PC-9 (cell line): ENCODE measurements around the gene IQCH. TPM values are rescaled to one million over a fixed set of nuclear protein-coding genes. Genes with fewer than 3 reads are reported as not detected.

ENCODE experiments used
- BruUV-seq: library from RNA; stranded (reverse); fragments of 400-500 nt; replicated peaks from 2 replicates; lab custom pipeline; 2021; lab: Mats Ljungman, UMichigan
- CTCF ChIA-PET: fragments of 300-600 bp; sonication (Branson Sonifier 250); formaldehyde crosslinking; loops from one replicate; lab custom pipeline; 2022; ENCODE audit warnings: antibody characterized with exemption; lab: Charles Lee
- POLR2A ChIA-PET: fragments of 300-600 bp; sonication (Branson Sonifier 250); formaldehyde crosslinking; loops from one replicate; lab custom pipeline; 2022; ENCODE audit warnings: antibody characterized with exemption; ENCODE audit not compliant: unreplicated experiment; lab: Charles Lee
- DNase-seq, 2 experiments: peaks; one replicate each; pipeline versions ENCODE4 v3.0.0 to v3.0.0-alpha.2; 2015 to 2022; ENCODE audit warnings: mixed read lengths in 1 of 2
- H2AFZ ChIP-seq: fragments of 200-600 bp; sonication (generic); 2 replicates; pipeline ENCODE4 v1.8.1; 2017; ENCODE audit warnings: antibody characterized with exemption
- H3F3A ChIP-seq: fragments of 200-600 bp; sonication (generic); 2 replicates; pipeline ENCODE4 v1.8.1; 2017; ENCODE audit warnings: antibody characterized with exemption, mild to moderate bottlenecking, low read depth; ENCODE audit not compliant: insufficient read depth
- H3K27ac ChIP-seq: fragments of 200-600 bp; sonication (generic); 2 replicates; pipeline ENCODE4 v1.6.1; 2016; ENCODE audit warnings: mixed run types
- H3K27me3 ChIP-seq: fragments of 200-600 bp; sonication (generic); 2 replicates; pipeline ENCODE4 v1.6.1; 2016; ENCODE audit warnings: low read depth, mixed run types; ENCODE audit not compliant: insufficient read depth
- H3K36me3 ChIP-seq: fragments of 200-600 bp; sonication (generic); 2 replicates; pipeline ENCODE4 v1.6.1; 2016; ENCODE audit warnings: low read depth, mixed run types
- H3K4me1 ChIP-seq: fragments of 200-600 bp; sonication (generic); replicated peaks from 2 replicates; pipeline ENCODE4 v1.6.1; 2016; ENCODE audit warnings: mixed run types; ENCODE audit not compliant: insufficient read depth
- H3K4me2 ChIP-seq: fragments of 200-600 bp; sonication (generic); 2 replicates; pipeline ENCODE4 v1.6.1; 2017; ENCODE audit warnings: mixed run types
- H3K4me3 ChIP-seq: fragments of 200-600 bp; sonication (generic); 2 replicates; pipeline ENCODE4 v1.6.1; 2016; ENCODE audit warnings: mixed run types
- H3K79me2 ChIP-seq: fragments of 200-600 bp; sonication (generic); 2 replicates; pipeline ENCODE4 v1.6.1; 2017; ENCODE audit warnings: low read depth, mixed run types
- H3K9me2 ChIP-seq: fragments of 200-600 bp; sonication (generic); 2 replicates; pipeline ENCODE4 v1.8.1; 2017; ENCODE audit warnings: mild to moderate bottlenecking; ENCODE audit not compliant: insufficient read depth
- H3K9me3 ChIP-seq: fragments of 200-600 bp; sonication (generic); 2 replicates; pipeline ENCODE4 v1.8.1; 2016; ENCODE audit warnings: low read depth; ENCODE audit not compliant: insufficient read depth
- H4K20me1 ChIP-seq: fragments of 200-600 bp; sonication (generic); 2 replicates; pipeline ENCODE4 v1.8.1; 2017; ENCODE audit not compliant: insufficient read depth
- CTCF ChIP-seq: fragments of 200-600 bp; sonication (generic); conservative IDR thresholded peaks from 2 replicates; pipeline ENCODE4 v1.6.1; 2017; ENCODE audit warnings: mixed run types, antibody characterized with exemption, mild to moderate bottlenecking, moderate library complexity
- EZH2 ChIP-seq: fragments of 200-600 bp; sonication (generic); IDR thresholded peaks from 2 replicates; pipeline ENCODE4 v1.8.0; 2017; ENCODE audit warnings: antibody characterized with exemption, low read depth
- intact Hi-C: fragments of 100-400 bp; cut with micrococcal nuclease; formaldehyde crosslinking; loops from one replicate; pipeline ENCODE4 v1.10.0; 2022; ENCODE audit not compliant: unreplicated experiment
- total RNA-seq: library from RNA; stranded (reverse); gene quantifications from 2 replicates; pipeline ENCODE4 v1.2.3, GENCODE V29; 2021

IQCH gene
- total RNA-seq, 1 experiment from 2014 or later: 7.5 TPM

GRCh38 chr15:67329984-67330733, 75.6 kb downstream of the IQCH start:
- DNase-seq: no peak
- no peaks in the 10 kb centered on the region for H3K36me3 ChIP-seq
- CTCF ChIA-PET: no interaction called here
- POLR2A ChIA-PET: interaction anchor here (0.7 kb wide), 1 partner anchor 30 kb away, joined by 3 read pairs; no protein-coding TSS in a partner anchor
- no peaks in the 10 kb centered on the region for H3K9me3 ChIP-seq
- H2AFZ ChIP-seq: no peak overlapping the region
- H3K27me3 ChIP-seq: no peaks in the 10 kb centered on the region
- no peaks in the 10 kb centered on the region for H3K79me2 ChIP-seq
- intact Hi-C loops: no loop called here
- no peak overlapping the region for H3K4me2 ChIP-seq
- H3F3A ChIP-seq: no peaks in the 10 kb centered on the region
- H3K4me1 ChIP-seq: peaks cover under 1% of the 10 kb centered on the region; the same call in 1 of the 2 replicates
- H3K4me3 ChIP-seq: no peak overlapping the region
- H4K20me1 ChIP-seq: no peaks in the 10 kb centered on the region
- no peak overlapping the region for H3K27ac ChIP-seq
- no peaks in the 10 kb centered on the region for H3K9me2 ChIP-seq
- no TSS peak for BruUV-seq
- TF ChIP-seq EZH2 (no peak), CTCF (no peak)

GRCh38 chr15:67331676-67332075, 77.1 kb downstream of the IQCH start:
- DNase-seq: no peak
- TF ChIP-seq CTCF (no peak), EZH2 (no peak)
- Histone ChIP-seq H3K4me1 (peaks cover 11% of the 10 kb centered on the region), H3K9me2 (no peaks in the 10 kb centered on the region), H3K79me2 (no peaks in the 10 kb centered on the region), H2AFZ (no peak overlapping the region), H3K9me3 (no peaks in the 10 kb centered on the region), H3K4me3 (no peak overlapping the region), H4K20me1 (no peaks in the 10 kb centered on the region), H3F3A (no peaks in the 10 kb centered on the region), H3K27ac (no peak overlapping the region), H3K36me3 (no peaks in the 10 kb centered on the region), H3K4me2 (no peak overlapping the region), H3K27me3 (no peaks in the 10 kb centered on the region)
- ChIA-PET CTCF (no interaction called here), POLR2A (no interaction called here)
- no TSS peak for BruUV-seq
- intact Hi-C loops: no loop called here

- Histone ChIP-seq H3K4me3 (no peak overlapping the region), H3K36me3 (no peaks in the 10 kb centered on the region), H3K27ac (no peak overlapping the region), H4K20me1 (no peaks in the 10 kb centered on the region), H3F3A (no peaks in the 10 kb centered on the region), H3K9me2 (no peaks in the 10 kb centered on the region), H3K9me3 (no peaks in the 10 kb centered on the region), H3K4me2 (0 out of 2 replicates have a peak overlapping the region, but pooled peaks have one; percentile 40), H3K4me1 (peaks cover 11% of the 10 kb centered on the region), H3K79me2 (no peaks in the 10 kb centered on the region), H3K27me3 (no peaks in the 10 kb centered on the region), H2AFZ (no peak overlapping the region)
- no TSS peak for BruUV-seq
- intact Hi-C loops: no loop called here
- POLR2A ChIA-PET: no interaction called here
- CTCF ChIA-PET: no interaction called here
- DNase-seq: no peak
- no peak for TF ChIP-seq EZH2
- no peak for TF ChIP-seq CTCF
These were observed 80.4 kb downstream of the IQCH start for GRCh38 chr15:67335026-67335425.
